Right lobe of liver (tissue), 6 donors: ENCODE results near the gene PTGDS. TPM values are rescaled to one million over a fixed set of nuclear protein-coding genes. Genes with fewer than 3 reads are reported as not detected.
A peak's percentile ranks its signal among the peaks of the same experiment; 100 is the strongest.

Source experiments
- ATAC-seq, 4 donors: fragments of 200-7000 bp; cut with Tn5 transposase; one replicate each; pipeline ENCODE4 v1.9.1; 2020; ENCODE audit warnings: mild to moderate bottlenecking in 4 of 4, moderate library complexity in 4 of 4
- DNase-seq, 3 donors: peaks; one replicate each; pipeline ENCODE4 v3.0.0-alpha.2; 2020
- H3K27ac ChIP-seq, 3 donors: fragments of 200-600 bp; one replicate each; pipeline ENCODE4 v1.8.0; 2022
- H3K27me3 ChIP-seq, 2 donors: fragments of 200-600 bp; one replicate each; pipeline ENCODE4 v1.8.0; 2022
- H3K36me3 ChIP-seq, 4 donors: fragments of 200-600 bp; sonication (generic) in 1 of 4; one replicate each; pipeline versions ENCODE4 v1.5.1 to v1.8.0; 2017 to 2022; ENCODE audit warnings: control low read depth in 1 of 4
- H3K4me1 ChIP-seq, 4 donors: fragments of 200-600 bp; sonication (generic) in 1 of 4; one replicate each; pipeline versions ENCODE4 v1.5.1 to v1.8.0; 2017 to 2022; ENCODE audit warnings: control low read depth in 1 of 4
- H3K4me3 ChIP-seq, 3 donors: fragments of 200-600 bp; one replicate each; pipeline ENCODE4 v1.8.0; 2022
- H3K9me3 ChIP-seq, 4 donors: fragments of 200-600 bp; sonication (generic) in 1 of 4; one replicate each; pipeline versions ENCODE4 v1.5.1 to v1.8.0; 2017 to 2022; ENCODE audit warnings: control low read depth in 1 of 4
- CTCF ChIP-seq, 4 donors: fragments of 200-600 bp in 3 of 4; fragments of 450-650 bp in 1 of 4; IDR thresholded peaks; one replicate each; pipeline versions ENCODE4 v1.5.1 to v1.8.0; 2016 to 2022; ENCODE audit warnings: antibody characterized with exemption in 4 of 4, mild to moderate bottlenecking in 2 of 4
- POLR2A ChIP-seq: fragments of 450-650 bp; IDR thresholded peaks from one replicate; pipeline ENCODE4 v1.6.1; 2017; ENCODE audit warnings: antibody characterized with exemption, mild to moderate bottlenecking
- WGBS: methylation state at CpG from one replicate; pipeline ENCODE4 v1.1.6; 2018; ENCODE audit warnings: low coverage, low lambda C conversion rate; ENCODE audit not compliant: insufficient coverage; ENCODE audit errors: missing lambda C conversion rate; 5-methylcytosine and 5-hydroxymethylcytosine counted together
- intact Hi-C, 2 donors: fragments of 100-400 bp; cut with DNase I; formaldehyde crosslinking; loops; one replicate each; pipeline versions ENCODE4 v1.11.2 to v1.14.1; 2022
- total RNA-seq, 6 experiments: library from RNA; depleted of rRNA in 2 of 6; stranded (reverse); fragments of >200 nt in 2 of 6; fragmentation: NEBNext Ultra II Directional in 3 of 6; extraction: Animal tissue kit (Norgen Biotek cat#: 25700) in 3 of 6; gene quantifications; one replicate each; pipeline versions ENCODE4 v1.1.0 to v1.2.4, GENCODE V29; 2016 to 2023
- donor health status: DM: no; HTN: yes; CAD: no.
- donor health status: DM: no; HTN: no; CAD: no.
- donor health status: DM: no; HTN: no; CAD: no.
- donor health status: DM: no; HTN: yes; CAD: no.
- donor health status: DM: no; HTN: yes; CAD: no.

The PTGDS gene
- total RNA-seq, 6 experiments from 2014 or later: 4.3 to 21.9 (median 6.0) TPM

- TF ChIP-seq POLR2A: no peak
- TF ChIP-seq CTCF (IDR thresholded peaks at IDR 0.05): no peak
- no peak for ATAC-seq
- Histone ChIP-seq H3K27ac (no peak overlapping the region), H3K27me3 (no peaks in the 10 kb centered on the region), H3K4me1 (peaks cover 0 to 25% (median 9%) of the 10 kb centered on the region in 4 donors), H3K9me3 (no peaks in the 10 kb centered on the region), H3K36me3 (no peaks in the 10 kb centered on the region), H3K4me3 (no peak overlapping the region)
- WGBS: 39% methylated on average over 3 of the region's 3 CpGs
- no peak for DNase-seq
- intact Hi-C loops: loop anchor here in 1 of 2 donors (10.0 kb wide), 1 partner anchor 49 kb away; the partner anchor contains the start of gene TRAF2
These were observed 43.0 kb upstream of the PTGDS start for GRCh38 chr9:136934277-136934676.

GRCh38 chr9:136935651-136936050, 41.7 kb upstream of the PTGDS start:
- no peak for ATAC-seq
- Histone ChIP-seq H3K27ac (no peak overlapping the region), H3K27me3 (no peaks in the 10 kb centered on the region), H3K36me3 (peaks cover 0 to 4% (median 3%) of the 10 kb centered on the region in 4 donors), H3K4me3 (no peak overlapping the region), H3K9me3 (no peaks in the 10 kb centered on the region), H3K4me1 (peaks cover 0 to 36% (median 14%) of the 10 kb centered on the region in 4 donors)
- DNase-seq: no peak
- TF ChIP-seq POLR2A: no peak
- TF ChIP-seq CTCF (IDR thresholded peaks at IDR 0.05): no peak
- intact Hi-C loops: loop anchor here in 1 of 2 donors (10.0 kb wide), 1 partner anchor 51 kb away; the partner anchor contains the start of gene TRAF2
- WGBS: 56% methylated on average over 2 of the region's 3 CpGs

- Histone ChIP-seq H3K4me1 (peaks cover 0 to 43% (median 18%) of the 10 kb centered on the region in 4 donors), H3K36me3 (peaks cover 0 to 15% (median 12%) of the 10 kb centered on the region in 4 donors), H3K9me3 (no peaks in the 10 kb centered on the region), H3K27me3 (no peaks in the 10 kb centered on the region), H3K27ac (peak overlapping the region in 1 of 3 donors; percentile 98), H3K4me3 (no peak overlapping the region)
- DNase-seq: no peak
- no peak for ATAC-seq
- intact Hi-C loops: loop anchor here in 1 of 2 donors (10.0 kb wide), 1 partner anchor 52 kb away; the partner anchor contains the start of gene TRAF2
- no peak for TF ChIP-seq CTCF (IDR thresholded peaks at IDR 0.05)
- TF ChIP-seq POLR2A: no peak
- 90% methylated on average over 6 of the region's 8 CpGs for WGBS
These were observed 40.6 kb upstream of the PTGDS start for GRCh38 chr9:136936645-136937170.

- WGBS: 75% methylated on average over 4 of the region's 15 CpGs
- TF ChIP-seq CTCF (IDR thresholded peaks at IDR 0.05) (no peak), POLR2A (no peak)
- Histone ChIP-seq H3K4me1 (peaks cover 0 to 43% (median 20%) of the 10 kb centered on the region in 4 donors), H3K27me3 (no peaks in the 10 kb centered on the region), H3K4me3 (no peak overlapping the region), H3K9me3 (no peaks in the 10 kb centered on the region), H3K36me3 (peaks cover 4 to 22% (median 19%) of the 10 kb centered on the region in 4 donors), H3K27ac (peak overlapping the region; percentile 56 to 98 (median 91))
- DNase-seq (no peak), ATAC-seq (no peak)
- intact Hi-C loops: loop anchor here in 1 of 2 donors (10.0 kb wide), 1 partner anchor 53 kb away; the partner anchor contains the start of gene TRAF2
These were observed 39.9 kb upstream of the PTGDS start for GRCh38 chr9:136937186-136938001.
